ENCODE measurements around the gene PKP2.

Gene PKP2

GRCh38 chr12:32824596-32824995 is 72.0 kb downstream of the PKP2 start:
- H3K9me3 Mint-ChIP-seq = no peaks in the 10 kb centered on the region

GRCh38 chr12:32822344-32822743 is 74.2 kb downstream of the PKP2 start:
- no peak for DNase-seq
- Mint-ChIP-seq H3K36me3 (no peaks in the 10 kb centered on the region), H3K27me3 (no peaks in the 10 kb centered on the region), H3K4me1 (no peaks in the 10 kb centered on the region), H3K9me3 (no peaks in the 10 kb centered on the region), H3K27ac (no peak overlapping the region), H3K4me3 (no peak overlapping the region)
- CTCF ChIA-PET = interaction anchor here (0.7 kb wide), 1 partner anchor 13 kb away, joined by 3 read pairs; no protein-coding TSS in a partner anchor

More at GRCh38 chr12:32824596-32824995, 72.0 kb downstream of the PKP2 start:
- no peaks in the 10 kb centered on the region for H3K4me1 Mint-ChIP-seq
- no peak overlapping the region for H3K27ac Mint-ChIP-seq
- H3K36me3 Mint-ChIP-seq = no peaks in the 10 kb centered on the region
- CTCF ChIA-PET = no interaction called here
- no peak for DNase-seq
- H3K4me3 Mint-ChIP-seq = no peak overlapping the region
- H3K27me3 Mint-ChIP-seq = no peaks in the 10 kb centered on the region

DNA sequence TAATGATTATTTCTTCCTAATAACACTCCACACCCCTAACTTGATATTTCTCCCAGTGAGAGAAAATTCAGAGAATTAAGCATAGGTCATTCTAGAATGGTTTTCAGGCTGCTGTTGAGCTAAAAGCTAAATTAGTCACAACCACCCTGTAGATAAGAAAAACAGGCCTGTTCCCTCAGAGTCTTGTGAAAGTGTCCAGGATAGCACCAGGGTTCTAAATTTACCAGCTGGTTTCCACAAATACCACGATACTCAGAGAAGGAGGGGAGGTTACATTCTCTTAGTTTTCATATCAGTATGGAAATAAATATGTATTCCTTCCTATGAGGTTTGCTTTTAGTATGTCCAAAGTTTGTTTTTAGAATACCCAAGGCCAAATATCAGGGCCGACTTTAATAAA is 74.9 kb downstream of the PKP2 start:
- CTCF ChIA-PET = no interaction called here
- Mint-ChIP-seq H3K27me3 (no peaks in the 10 kb centered on the region), H3K36me3 (no peaks in the 10 kb centered on the region), H3K27ac (no peak overlapping the region), H3K4me1 (no peaks in the 10 kb centered on the region), H3K4me3 (no peak overlapping the region), H3K9me3 (no peaks in the 10 kb centered on the region)
- no peak for DNase-seq

GRCh38 chr12:32821293-32821692 is 75.3 kb downstream of the PKP2 start:
- no peaks in the 10 kb centered on the region for H3K36me3 Mint-ChIP-seq
- DNase-seq = no peak
- no peaks in the 10 kb centered on the region for H3K27me3 Mint-ChIP-seq
- no peak overlapping the region for H3K27ac Mint-ChIP-seq
- CTCF ChIA-PET = no interaction called here
- no peak overlapping the region for H3K4me3 Mint-ChIP-seq
- no peaks in the 10 kb centered on the region for H3K9me3 Mint-ChIP-seq
- H3K4me1 Mint-ChIP-seq = no peaks in the 10 kb centered on the region

DNA sequence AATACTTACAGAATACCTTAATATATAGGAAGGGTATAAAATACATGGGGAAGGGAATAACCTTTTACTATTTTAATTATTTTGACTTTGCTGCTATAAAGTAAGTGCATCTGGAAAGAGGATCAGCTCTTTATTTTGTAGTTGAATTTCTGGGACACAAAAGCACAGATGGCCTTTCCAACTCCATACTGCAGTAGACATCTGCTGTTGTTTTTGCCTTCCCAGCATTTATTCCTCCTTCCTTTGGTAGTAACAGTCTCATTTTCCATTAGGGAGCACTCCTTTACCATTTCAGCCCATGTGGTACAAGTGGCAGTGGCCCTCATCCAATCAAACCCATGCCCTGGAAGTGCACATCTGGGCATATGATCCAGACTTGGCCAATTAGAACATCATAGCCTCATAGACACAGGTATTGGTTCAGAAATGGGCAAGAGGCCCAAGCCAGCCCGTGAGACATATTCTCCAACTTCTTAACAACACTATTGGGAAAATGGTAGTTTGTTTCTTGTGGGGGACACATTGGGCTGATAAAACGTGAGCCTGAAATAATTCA is 76.1 kb downstream of the PKP2 start:
- DNase-seq = no peak
- H3K36me3 Mint-ChIP-seq = no peaks in the 10 kb centered on the region
- no peak overlapping the region for H3K4me3 Mint-ChIP-seq
- no peaks in the 10 kb centered on the region for H3K27me3 Mint-ChIP-seq
- no peaks in the 10 kb centered on the region for H3K9me3 Mint-ChIP-seq
- CTCF ChIA-PET = interaction anchor here (0.9 kb wide), 1 partner anchor 65 kb away, joined by 3 read pairs; the partner anchor contains the start of gene YARS2
- no peaks in the 10 kb centered on the region for H3K4me1 Mint-ChIP-seq
- no peak overlapping the region for H3K27ac Mint-ChIP-seq

- CTCF ChIA-PET = no interaction called here
- H3K4me1 Mint-ChIP-seq = no peaks in the 10 kb centered on the region
- H3K4me3 Mint-ChIP-seq = no peak overlapping the region
- no peak overlapping the region for H3K27ac Mint-ChIP-seq
- DNase-seq = no peak
- no peaks in the 10 kb centered on the region for H3K27me3 Mint-ChIP-seq
- H3K36me3 Mint-ChIP-seq = no peaks in the 10 kb centered on the region
- no peaks in the 10 kb centered on the region for H3K9me3 Mint-ChIP-seq
Measured at GRCh38 chr12:32819424-32819823, 77.2 kb downstream of the PKP2 start.

GRCh38 chr12:32811686-32812392 is 84.7 kb downstream of the PKP2 start:
- no peaks in the 10 kb centered on the region for H3K4me1 Mint-ChIP-seq
- no peak overlapping the region for H3K27ac Mint-ChIP-seq
- DNase-seq = no peak
- H3K36me3 Mint-ChIP-seq = no peaks in the 10 kb centered on the region
- CTCF ChIA-PET = no interaction called here
- H3K27me3 Mint-ChIP-seq = no peaks in the 10 kb centered on the region
- no peaks in the 10 kb centered on the region for H3K9me3 Mint-ChIP-seq
- H3K4me3 Mint-ChIP-seq = no peak overlapping the region

GRCh38 chr12:32809846-32810245 is 86.7 kb downstream of the PKP2 start:
- no peak overlapping the region for H3K27ac Mint-ChIP-seq
- no peak for DNase-seq
- H3K27me3 Mint-ChIP-seq = no peaks in the 10 kb centered on the region
- no peak overlapping the region for H3K4me3 Mint-ChIP-seq
- CTCF ChIA-PET = no interaction called here
- H3K9me3 Mint-ChIP-seq = no peaks in the 10 kb centered on the region
- no peaks in the 10 kb centered on the region for H3K36me3 Mint-ChIP-seq
- no peaks in the 10 kb centered on the region for H3K4me1 Mint-ChIP-seq

DNA sequence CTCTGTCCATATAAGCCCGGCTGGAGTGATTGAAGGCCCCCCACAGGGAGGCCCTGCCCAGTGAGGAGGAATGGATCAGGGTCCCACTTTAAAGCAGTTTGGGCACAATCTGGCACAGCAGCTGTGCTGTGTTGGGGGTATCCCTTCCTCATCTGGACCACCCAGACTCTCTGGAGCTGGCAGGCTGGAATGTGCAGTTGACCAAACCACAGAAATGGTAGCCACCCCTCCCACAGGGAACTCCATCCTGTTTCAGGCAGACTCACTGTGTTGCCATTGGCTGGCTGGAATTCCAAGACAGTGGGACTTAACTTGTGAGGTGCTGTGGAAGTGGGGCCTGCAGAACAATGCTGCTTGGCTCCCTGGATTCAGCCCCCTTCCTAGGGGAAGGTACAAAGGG is 87.4 kb downstream of the PKP2 start:
- Mint-ChIP-seq H3K4me1 (no peaks in the 10 kb centered on the region), H3K36me3 (no peaks in the 10 kb centered on the region), H3K9me3 (no peaks in the 10 kb centered on the region), H3K27ac (no peak overlapping the region), H3K4me3 (no peak overlapping the region), H3K27me3 (no peaks in the 10 kb centered on the region)
- CTCF ChIA-PET = no interaction called here
- DNase-seq = no peak

DNA sequence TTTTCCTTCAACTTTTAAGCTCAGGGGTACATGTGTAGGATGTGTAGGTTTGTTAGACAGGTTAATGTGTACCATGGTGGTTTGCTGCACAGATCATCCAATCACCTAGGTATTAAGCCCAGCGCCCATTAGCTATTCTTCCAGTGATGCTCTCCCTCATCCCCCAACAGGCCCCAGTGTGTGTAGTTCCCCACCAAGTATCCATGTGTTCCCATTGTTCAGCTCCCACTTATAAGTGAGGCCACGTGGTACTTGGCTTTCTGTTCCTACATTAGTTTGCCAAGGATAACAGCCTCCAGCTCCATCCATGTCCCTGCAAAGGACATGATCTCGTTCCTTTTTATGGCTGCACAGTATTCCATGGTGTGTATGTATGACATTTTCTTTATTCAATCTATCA is 92.3 kb downstream of the PKP2 start:
- no peak overlapping the region for H3K4me3 Mint-ChIP-seq
- no peak for DNase-seq
- H3K27me3 Mint-ChIP-seq = no peaks in the 10 kb centered on the region
- CTCF ChIA-PET = no interaction called here
- no peaks in the 10 kb centered on the region for H3K9me3 Mint-ChIP-seq
- H3K27ac Mint-ChIP-seq = no peak overlapping the region
- no peaks in the 10 kb centered on the region for H3K36me3 Mint-ChIP-seq
- H3K4me1 Mint-ChIP-seq = no peaks in the 10 kb centered on the region

- H3K9me3 Mint-ChIP-seq = no peaks in the 10 kb centered on the region
- no peaks in the 10 kb centered on the region for H3K27me3 Mint-ChIP-seq
- H3K27ac Mint-ChIP-seq = no peak overlapping the region
- H3K4me3 Mint-ChIP-seq = no peak overlapping the region
- no peak for DNase-seq
- CTCF ChIA-PET = no interaction called here
- no peaks in the 10 kb centered on the region for H3K4me1 Mint-ChIP-seq
- H3K36me3 Mint-ChIP-seq = no peaks in the 10 kb centered on the region
Measured at GRCh38 chr12:32801269-32801980, 95.2 kb downstream of the PKP2 start.

GRCh38 chr12:32794281-32794680 is 102.3 kb downstream of the PKP2 start:
- H3K27me3 Mint-ChIP-seq = no peaks in the 10 kb centered on the region
- no peak for DNase-seq
- H3K4me1 Mint-ChIP-seq = no peaks in the 10 kb centered on the region
- no peaks in the 10 kb centered on the region for H3K36me3 Mint-ChIP-seq
- H3K9me3 Mint-ChIP-seq = no peaks in the 10 kb centered on the region
- no peak overlapping the region for H3K27ac Mint-ChIP-seq
- no peak overlapping the region for H3K4me3 Mint-ChIP-seq
- CTCF ChIA-PET = no interaction called here

GRCh38 chr12:32789916-32790315 is 106.7 kb downstream of the PKP2 start:
- Mint-ChIP-seq H3K9me3 (no peaks in the 10 kb centered on the region), H3K36me3 (no peaks in the 10 kb centered on the region)

DNA sequence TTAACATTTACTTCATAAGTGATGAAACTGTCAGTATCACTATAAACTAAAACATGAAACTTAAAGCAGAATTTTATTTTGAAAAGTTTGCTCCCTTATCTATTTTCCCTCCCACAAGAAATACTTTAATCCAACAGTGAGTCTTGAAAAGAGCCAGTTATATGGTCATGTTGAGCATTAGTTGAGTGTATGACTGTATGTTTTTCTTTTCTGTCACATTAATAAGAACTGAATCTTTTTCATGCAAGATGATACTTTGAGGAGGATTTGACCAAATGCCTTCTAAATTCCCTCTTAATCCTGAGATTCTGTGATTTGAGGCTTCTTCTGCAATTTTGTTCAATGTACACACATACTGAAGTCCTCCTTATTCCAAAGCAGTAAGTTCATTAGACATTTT is 107.1 kb downstream of the PKP2 start:
- no peaks in the 10 kb centered on the region for H3K36me3 Mint-ChIP-seq
- no peak overlapping the region for H3K4me3 Mint-ChIP-seq
- CTCF ChIA-PET = no interaction called here
- H3K4me1 Mint-ChIP-seq = no peaks in the 10 kb centered on the region
- no peaks in the 10 kb centered on the region for H3K9me3 Mint-ChIP-seq
- H3K27ac Mint-ChIP-seq = no peak overlapping the region
- DNase-seq = no peak
- H3K27me3 Mint-ChIP-seq = no peaks in the 10 kb centered on the region

More at GRCh38 chr12:32789916-32790315, 106.7 kb downstream of the PKP2 start:
- CTCF ChIA-PET = no interaction called here
- no peak for DNase-seq
- no peaks in the 10 kb centered on the region for H3K27me3 Mint-ChIP-seq
- H3K27ac Mint-ChIP-seq = no peak overlapping the region
- H3K4me1 Mint-ChIP-seq = no peaks in the 10 kb centered on the region
- no peak overlapping the region for H3K4me3 Mint-ChIP-seq

DNA sequence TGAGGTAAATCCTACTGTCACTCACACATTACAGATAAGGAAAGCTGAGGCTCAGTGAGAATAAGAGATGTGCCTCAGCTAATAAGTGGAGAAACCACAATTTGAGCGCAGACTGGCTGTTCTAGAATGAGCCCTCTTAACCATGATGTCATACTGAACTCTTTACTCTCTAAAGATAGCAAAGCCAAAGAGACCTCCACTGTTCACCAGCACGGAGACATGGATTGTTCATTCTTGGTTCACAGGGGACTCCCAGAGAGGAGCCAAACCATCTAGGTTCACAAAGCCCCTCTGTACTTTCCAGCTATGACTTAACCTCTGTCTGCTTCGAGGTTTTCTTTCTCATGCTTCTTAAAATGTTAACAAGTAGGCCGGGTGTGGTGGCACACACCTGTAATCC is 108.2 kb downstream of the PKP2 start:
- DNase-seq = no peak
- CTCF ChIA-PET = no interaction called here
- H3K4me3 Mint-ChIP-seq = no peak overlapping the region
- no peaks in the 10 kb centered on the region for H3K27me3 Mint-ChIP-seq
- H3K27ac Mint-ChIP-seq = no peak overlapping the region
- no peaks in the 10 kb centered on the region for H3K4me1 Mint-ChIP-seq
- H3K9me3 Mint-ChIP-seq = no peaks in the 10 kb centered on the region
- no peaks in the 10 kb centered on the region for H3K36me3 Mint-ChIP-seq

Data from activated naive CD4-positive, alpha-beta T cell treated with anti-CD3 and anti-CD28 coated beads, Interleukin-2, amount 10 ng/mL, durations not matched to agents 7 days and 5 days (primary cell).